OCI-LY1 (cell line): ENCODE measurements around the gene IQCN.

Experiments
- H2AFZ ChIP-seq: fragments of 200-600 bp; sonication (generic), shearing (Covaris generic); 2 replicates; pipeline ENCODE4 v1.6.0; 2014; ENCODE audit warnings: antibody characterized with exemption, mild to moderate bottlenecking, low read length
- H3F3A ChIP-seq: fragments of 200-600 bp; sonication (generic), shearing (Covaris generic); 2 replicates; pipeline ENCODE4 v1.6.0; 2014; ENCODE audit warnings: mild to moderate bottlenecking, antibody characterized with exemption, low read length, moderate library complexity; ENCODE audit not compliant: insufficient read depth
- H3K27ac ChIP-seq: fragments of 200-600 bp; sonication (generic); 2 replicates; pipeline ENCODE4 v1.5.1; 2014; ENCODE audit warnings: low read length, mixed run types, mild to moderate bottlenecking, low read depth; ENCODE audit not compliant: poor library complexity, severe bottlenecking
- H3K27me3 ChIP-seq: fragments of 200-600 bp; sonication (generic); 2 replicates; pipeline ENCODE4 v1.6.0; 2014; ENCODE audit warnings: antibody characterized with exemption, mild to moderate bottlenecking, low read length, moderate library complexity; ENCODE audit not compliant: insufficient read depth
- H3K36me3 ChIP-seq: fragments of 200-600 bp; sonication (generic); 2 replicates; pipeline ENCODE4 v1.6.1; 2014; ENCODE audit warnings: mild to moderate bottlenecking, antibody characterized with exemption, low read length, moderate library complexity, mixed read lengths; ENCODE audit not compliant: insufficient read depth
- H3K4me1 ChIP-seq: fragments of 200-600 bp; sonication (generic); 2 replicates; pipeline ENCODE4 v1.5.1; 2014; ENCODE audit warnings: mild to moderate bottlenecking, low read length, moderate library complexity; ENCODE audit not compliant: insufficient read depth, severe bottlenecking
- H3K4me2 ChIP-seq: fragments of 200-600 bp; sonication (generic), shearing (Covaris generic); 2 replicates; pipeline ENCODE4 v1.6.1; 2014; ENCODE audit warnings: low read length
- H3K4me3 ChIP-seq: fragments of 200-600 bp; sonication (generic); 2 replicates; pipeline ENCODE4 v1.5.1; 2014; ENCODE audit warnings: low read length, low read depth, mild to moderate bottlenecking, mixed read lengths; ENCODE audit not compliant: poor library complexity, severe bottlenecking
- H3K79me2 ChIP-seq: fragments of 200-600 bp; shearing (Covaris generic); 2 replicates; pipeline ENCODE4 v1.6.1; 2016; ENCODE audit warnings: mixed run types, low read length, mixed read lengths; ENCODE audit not compliant: insufficient read depth
- H3K9ac ChIP-seq: fragments of 200-600 bp; sonication (generic), shearing (Covaris generic); 2 replicates; pipeline ENCODE4 v1.6.1; 2014; ENCODE audit warnings: mild to moderate bottlenecking, low read length, mixed read lengths
- H3K9me2 ChIP-seq: fragments of 200-600 bp; sonication (generic), shearing (Covaris generic); 2 replicates; pipeline ENCODE4 v1.6.1; 2014; ENCODE audit warnings: low read depth, mild to moderate bottlenecking, low read length, mixed read lengths
- H3K9me3 ChIP-seq: fragments of 200-600 bp; shearing (Covaris generic); 2 replicates; pipeline ENCODE4 v1.6.1; 2014; ENCODE audit warnings: low read length, mixed read lengths
- H4K20me1 ChIP-seq: fragments of 200-600 bp; sonication (generic), shearing (Covaris generic); 2 replicates; pipeline ENCODE4 v1.6.0; 2016; ENCODE audit warnings: mild to moderate bottlenecking, low read length; ENCODE audit not compliant: insufficient read depth
- EZH2 ChIP-seq: fragments of 200-600 bp; sonication (generic), shearing (Covaris generic); IDR thresholded peaks from 2 replicates; pipeline ENCODE4 v1.8.0; 2017; ENCODE audit warnings: borderline replicate concordance, mixed run types, mild to moderate bottlenecking, antibody characterized with exemption, low read length, moderate library complexity, mixed read lengths
- TF ChIP-seq, protein P1 (sequence below): fragments of 200-600 bp; sonication (generic), shearing (Covaris generic); IDR thresholded peaks from 2 replicates; pipeline ENCODE4 v1.5.1; 2017; ENCODE audit warnings: mild to moderate bottlenecking, antibody characterized with exemption, low read length, moderate library complexity, mixed read lengths

The IQCN gene

GRCh38 chr19:18319591-18320135 lies 45.4 kb upstream of the IQCN start:
- H3K27ac ChIP-seq, result no peak overlapping the region

GRCh38 chr19:18317961-18318800 lies 43.9 kb upstream of the IQCN start:
- no peaks in the 10 kb centered on the region for H3K9me2 ChIP-seq
- H3K79me2 ChIP-seq, result peaks cover 13% of the 10 kb centered on the region
- H3K27ac ChIP-seq, result peak overlapping the region; percentile 61
- H3K4me2 ChIP-seq, result peak overlapping the region; percentile 9; the same call in 1 of the 2 replicates
- H3F3A ChIP-seq, result no peaks in the 10 kb centered on the region
- TF ChIP-seq, protein P1, sequence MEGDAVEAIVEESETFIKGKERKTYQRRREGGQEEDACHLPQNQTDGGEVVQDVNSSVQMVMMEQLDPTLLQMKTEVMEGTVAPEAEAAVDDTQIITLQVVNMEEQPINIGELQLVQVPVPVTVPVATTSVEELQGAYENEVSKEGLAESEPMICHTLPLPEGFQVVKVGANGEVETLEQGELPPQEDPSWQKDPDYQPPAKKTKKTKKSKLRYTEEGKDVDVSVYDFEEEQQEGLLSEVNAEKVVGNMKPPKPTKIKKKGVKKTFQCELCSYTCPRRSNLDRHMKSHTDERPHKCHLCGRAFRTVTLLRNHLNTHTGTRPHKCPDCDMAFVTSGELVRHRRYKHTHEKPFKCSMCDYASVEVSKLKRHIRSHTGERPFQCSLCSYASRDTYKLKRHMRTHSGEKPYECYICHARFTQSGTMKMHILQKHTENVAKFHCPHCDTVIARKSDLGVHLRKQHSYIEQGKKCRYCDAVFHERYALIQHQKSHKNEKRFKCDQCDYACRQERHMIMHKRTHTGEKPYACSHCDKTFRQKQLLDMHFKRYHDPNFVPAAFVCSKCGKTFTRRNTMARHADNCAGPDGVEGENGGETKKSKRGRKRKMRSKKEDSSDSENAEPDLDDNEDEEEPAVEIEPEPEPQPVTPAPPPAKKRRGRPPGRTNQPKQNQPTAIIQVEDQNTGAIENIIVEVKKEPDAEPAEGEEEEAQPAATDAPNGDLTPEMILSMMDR, result no peak
- TF ChIP-seq EZH2, result no peak
- H3K36me3 ChIP-seq, result peaks cover 27% of the 10 kb centered on the region; the same call in 1 of the 2 replicates
- no peaks in the 10 kb centered on the region for H3K9me3 ChIP-seq
- no peak overlapping the region for H2AFZ ChIP-seq
- peaks cover 43% of the 10 kb centered on the region for H3K4me1 ChIP-seq
- no peak overlapping the region for H3K4me3 ChIP-seq
- no peaks in the 10 kb centered on the region for H4K20me1 ChIP-seq
- no peak overlapping the region; the same call in 1 of the 2 replicates for H3K9ac ChIP-seq
- H3K27me3 ChIP-seq, result no peaks in the 10 kb centered on the region

More at GRCh38 chr19:18319591-18320135, 45.4 kb upstream of the IQCN start:
- Histone ChIP-seq H3K4me2 (no peak overlapping the region), H3K27me3 (no peaks in the 10 kb centered on the region), H2AFZ (no peak overlapping the region), H3F3A (0 out of 2 replicates have a peak, but pooled peaks cover 5% of the 10 kb centered on the region), H3K9me2 (no peaks in the 10 kb centered on the region), H3K4me3 (no peak overlapping the region), H3K4me1 (peaks cover 52% of the 10 kb centered on the region), H3K9ac (no peak overlapping the region), H3K36me3 (peaks cover 19% of the 10 kb centered on the region; the same call in 1 of the 2 replicates), H3K79me2 (peaks cover 13% of the 10 kb centered on the region), H3K9me3 (no peaks in the 10 kb centered on the region), H4K20me1 (no peaks in the 10 kb centered on the region)
- TF ChIP-seq EZH2, result no peak
- TF ChIP-seq, protein P1, result no peak

GRCh38 chr19:18313398-18313797 lies 39.1 kb upstream of the IQCN start:
- Histone ChIP-seq H3K79me2 (no peaks in the 10 kb centered on the region), H3K4me1 (peaks cover 23% of the 10 kb centered on the region), H3K4me2 (no peak overlapping the region), H3K9me2 (no peaks in the 10 kb centered on the region), H3K36me3 (peaks cover 43% of the 10 kb centered on the region), H3K9me3 (no peaks in the 10 kb centered on the region), H3K4me3 (no peak overlapping the region), H3K27me3 (no peaks in the 10 kb centered on the region), H2AFZ (no peak overlapping the region), H4K20me1 (no peaks in the 10 kb centered on the region), H3K27ac (no peak overlapping the region), H3K9ac (no peak overlapping the region), H3F3A (no peaks in the 10 kb centered on the region)
- no peak for TF ChIP-seq EZH2
- TF ChIP-seq, protein P1, result no peak
